Thyroid gland (tissue), 4 donors: ENCODE results near the gene TP73. TPM values are rescaled to one million over a fixed set of nuclear protein-coding genes. Genes with fewer than 3 reads are reported as not detected.

Experiments used
- DNase-seq, 2 donors: peaks; one replicate each; pipeline ENCODE4 v3.0.0-alpha.2; 2019
- H3K27ac ChIP-seq, 3 donors: fragments of 200-600 bp; sonication (generic); 1 replicate in 2 of 3; 2 replicates in 1 of 3; pipeline ENCODE4 v1.5.1; 2016 to 2019; ENCODE audit warnings: mild to moderate bottlenecking in 1 of 3, moderate library complexity in 1 of 3
- H3K27me3 ChIP-seq: fragments of 200-600 bp; sonication (generic); one replicate; pipeline ENCODE4 v1.5.1; 2019
- H3K36me3 ChIP-seq, 2 donors: fragments of 200-600 bp; sonication (generic); one replicate each; pipeline ENCODE4 v1.5.1; 2016 to 2019
- H3K4me1 ChIP-seq, 2 donors: fragments of 200-600 bp; sonication (generic); one replicate each; pipeline ENCODE4 v1.5.1; 2017 to 2019
- H3K4me3 ChIP-seq, 3 donors: fragments of 200-600 bp; sonication (generic); replicated peaks in 1 of 3; 1 replicate in 2 of 3; 2 replicates in 1 of 3; pipeline ENCODE4 v1.5.1; 2016; ENCODE audit warnings: mild to moderate bottlenecking in 1 of 3
- H3K9me3 ChIP-seq: fragments of 200-600 bp; sonication (generic); one replicate; pipeline ENCODE4 v1.5.1; 2017
- CTCF ChIP-seq, 6 experiments: fragments of 200-600 bp in 3 of 6; fragments of 450-650 bp in 3 of 6; sonication (generic) in 3 of 6; IDR thresholded peaks; one replicate each; pipeline ENCODE4 v1.5.1; 2016 to 2019; ENCODE audit warnings: antibody characterized with exemption in 6 of 6, mild to moderate bottlenecking in 2 of 6, inconsistent platforms in 1 of 6, moderate library complexity in 1 of 6
- POLR2A ChIP-seq, 2 donors: fragments of 450-650 bp; IDR thresholded peaks; one replicate each; pipeline ENCODE4 v1.6.1; 2017; ENCODE audit warnings: antibody characterized with exemption in 2 of 2, mild to moderate bottlenecking in 2 of 2, moderate library complexity in 1 of 2
- WGBS, 2 donors: methylation state at CpG; one replicate each; pipeline ENCODE4 v1.1.5; 2017; 5-methylcytosine and 5-hydroxymethylcytosine counted together
- intact Hi-C: fragments of 100-400 bp; cut with DNase I; formaldehyde crosslinking; loops from one replicate; pipeline ENCODE4 v1.15.1; 2023
- total RNA-seq, 4 donors: library from RNA; depleted of rRNA; stranded (reverse); fragments of >200 nt; gene quantifications; one replicate each; pipeline ENCODE4 v1.2.3, GENCODE V29; 2016

The TP73 gene
- total RNA-seq: under 1 TPM in 2 of 4 donors, not detected in 2; 0.33 to 0.49 TPM

- intact Hi-C loops: no loop called here
- 0 to 10% methylated on average over 6 to 20 of the region's 80 CpGs for WGBS, 2 donors
- peaks cover 17% of the 10 kb centered on the region for H3K27me3 ChIP-seq
Observed at GRCh38 chr1:3651930-3652547, at the start of gene TP73. Gene TP73, plus strand, starts transcription at chr1:3652516. Its CDS starts 29,850 bp downstream, at chr1:3682366.

GRCh38 chr1:3603156-3603555, 49.2 kb upstream of the TP73 start:
- intact Hi-C loops: no loop called here
- Histone ChIP-seq H3K36me3 (no peaks in the 10 kb centered on the region), H3K9me3 (no peaks in the 10 kb centered on the region), H3K27me3 (no peaks in the 10 kb centered on the region), H3K4me1 (peaks cover 9 to 11% of the 10 kb centered on the region in 2 donors), H3K4me3 (no peak overlapping the region), H3K27ac (no peak overlapping the region)
- 91 to 92% methylated on average over 11 of the region's 11 CpGs for WGBS, 2 donors
- no peak for DNase-seq
- TF ChIP-seq POLR2A (IDR thresholded peaks at IDR 0.05) (no peak), CTCF (IDR thresholded peaks at IDR 0.05) (no peak)

More at GRCh38 chr1:3651930-3652547, at the start of gene TP73:
- peak in 1 of 2 donors; percentile 41 for DNase-seq
- H3K4me1 ChIP-seq: peaks cover 31 to 38% of the 10 kb centered on the region in 2 donors
- H3K4me3 ChIP-seq: peak within 1 kb of the TSS in 1 of 3 donors; percentile 6
- no peak within 1 kb of the TSS for H3K27ac ChIP-seq
- no peaks in the 10 kb centered on the region for H3K9me3 ChIP-seq
- H3K36me3 ChIP-seq: peaks cover 0 to under 1% of the 10 kb centered on the region in 2 donors
- TF ChIP-seq CTCF (IDR thresholded peaks at IDR 0.05) (no peak), POLR2A (IDR thresholded peaks at IDR 0.05) (no peak)

- no peak overlapping the region for H3K4me3 ChIP-seq
- no peaks in the 10 kb centered on the region for H3K9me3 ChIP-seq
- intact Hi-C loops: no loop called here
- H3K27ac ChIP-seq: no peak overlapping the region
- H3K36me3 ChIP-seq: no peaks in the 10 kb centered on the region
- 74 to 92% methylated on average over 14 to 27 of the region's 29 CpGs for WGBS, 2 donors
- H3K4me1 ChIP-seq: peaks cover 2 to 4% of the 10 kb centered on the region in 2 donors
- H3K27me3 ChIP-seq: no peaks in the 10 kb centered on the region
- TF ChIP-seq CTCF (IDR thresholded peaks at IDR 0.05): no peak
- no peak for TF ChIP-seq POLR2A (IDR thresholded peaks at IDR 0.05)
- DNase-seq: no peak
Observed at GRCh38 chr1:3603571-3604467, 48.5 kb upstream of the TP73 start.

GRCh38 chr1:3604468-3604974, 47.8 kb upstream of the TP73 start:
- Histone ChIP-seq H3K27me3 (no peaks in the 10 kb centered on the region), H3K9me3 (no peaks in the 10 kb centered on the region), H3K4me1 (no peaks in the 10 kb centered on the region), H3K27ac (no peak overlapping the region), H3K36me3 (no peaks in the 10 kb centered on the region), H3K4me3 (no peak overlapping the region)
- TF ChIP-seq POLR2A (IDR thresholded peaks at IDR 0.05) (no peak), CTCF (IDR thresholded peaks at IDR 0.05) (no peak)
- WGBS, 2 donors: 94 to 97% methylated on average over 6 to 8 of the region's 8 CpGs
- intact Hi-C loops: no loop called here
- no peak for DNase-seq
